ENCODE measurements around the gene PSG6.
"Not testable (repeated sequence)": the region's sequence is repeated elsewhere in the genome, so short reads cannot be mapped to it uniquely, and the experiment has no call there.

GRCh38 chr19:42875881-42876280, 41.8 kb downstream of the PSG6 start:
- TF ChIP-seq EZH2 (IDR thresholded peaks at IDR 0.05; ENCODE audit: insufficient read depth, poor library complexity, severe bottlenecking); EZH2phosphoT487 (IDR thresholded peaks at IDR 0.05; ENCODE audit: insufficient read depth, low read depth): not testable (repeated sequence)
